DMS153 treated with DMSO at 0.1 percent for 48 hours (cell line): ENCODE data around the gene LRRC70.
"Not testable (repeated sequence)": the region's sequence is repeated elsewhere in the genome, so short reads cannot be mapped to it uniquely, and the experiment has no call there.

Source experiments
- DNase-seq: peaks from one replicate; lab custom pipeline; 2025; ENCODE audit not compliant: unreplicated experiment; lab: John Stamatoyannopoulos, UW

LRRC70 gene

GRCh38 chr5:62578540-62578939 is at the start of gene LRRC70:
TSS of gene LRRC70 (plus strand) at chr5:62578819. CDS start at chr5:62579439, 620 bp downstream.
- DNase-seq: no peak

GRCh38 chr5:62533597-62533996 is 45.0 kb upstream of the LRRC70 start:
- no peak for DNase-seq

- no peak for DNase-seq
Observed at GRCh38 chr5:62534461-62535236, 44.0 kb upstream of the LRRC70 start.

GRCh38 chr5:62536232-62536631 is 42.4 kb upstream of the LRRC70 start:
- DNase-seq: no peak

GRCh38 chr5:62536783-62537182 is 41.8 kb upstream of the LRRC70 start:
- DNase-seq: no peak

- no peak for DNase-seq
Observed at GRCh38 chr5:62538017-62538942, 40.3 kb upstream of the LRRC70 start.

GRCh38 chr5:62542720-62543119 is 35.9 kb upstream of the LRRC70 start:
- no peak for DNase-seq

GRCh38 chr5:62547945-62548630 is 30.5 kb upstream of the LRRC70 start:
- no peak for DNase-seq

- no peak for DNase-seq
Observed at GRCh38 chr5:62550103-62550502, 28.5 kb upstream of the LRRC70 start.

- no peak for DNase-seq
Observed at GRCh38 chr5:62555930-62556329, 22.7 kb upstream of the LRRC70 start.

GRCh38 chr5:62558941-62559340 is 19.7 kb upstream of the LRRC70 start:
- DNase-seq: no peak

- DNase-seq: no peak
Observed at GRCh38 chr5:62560786-62561185, 17.8 kb upstream of the LRRC70 start.

- no peak for DNase-seq
Observed at GRCh38 chr5:62561896-62562295, 16.7 kb upstream of the LRRC70 start.

- DNase-seq: no peak
Observed at GRCh38 chr5:62562867-62563266, 15.8 kb upstream of the LRRC70 start.

- no peak for DNase-seq
Observed at GRCh38 chr5:62564101-62564500, 14.5 kb upstream of the LRRC70 start.

- DNase-seq: not testable (repeated sequence)
Observed at GRCh38 chr5:62565740-62566139, 12.9 kb upstream of the LRRC70 start.

- DNase-seq: no peak
Observed at GRCh38 chr5:62568143-62568542, 10.5 kb upstream of the LRRC70 start.

GRCh38 chr5:62568800-62569432 is 9.7 kb upstream of the LRRC70 start:
- DNase-seq: no peak

- no peak for DNase-seq
Observed at GRCh38 chr5:62569470-62569869, 9.1 kb upstream of the LRRC70 start.

GRCh38 chr5:62572918-62573514 is 5.6 kb upstream of the LRRC70 start:
- DNase-seq: no peak

- DNase-seq: no peak
Observed at GRCh38 chr5:62574599-62574998, 4.0 kb upstream of the LRRC70 start.
